Measurements from ENCODE around the gene EFCAB9. TPM values are rescaled to one million over a fixed set of nuclear protein-coding genes. Genes with fewer than 3 reads are reported as not detected.
"Not testable (repeated sequence)": the region's sequence is repeated elsewhere in the genome, so short reads cannot be mapped to it uniquely, and the experiment has no call there.

Gene EFCAB9
- total RNA-seq, 4 donors from 2014 or later, result not detected

- H3K27ac ChIP-seq, result no peak overlapping the region
Measured at GRCh38 chr5:172189693-172190296, 4.2 kb upstream of the EFCAB9 start.

GRCh38 chr5:172194985-172195774, 1.2 kb downstream of the EFCAB9 start:
- Histone ChIP-seq H3K36me3 (no peaks in the 10 kb centered on the region), H3K27me3 (no peaks in the 10 kb centered on the region), H3K27ac (no peak overlapping the region), H3K9me3 (no peaks in the 10 kb centered on the region), H3K4me3 (no peak overlapping the region), H3K4me1 (no peaks in the 10 kb centered on the region)
- TF ChIP-seq EP300 (IDR thresholded peaks at IDR 0.05) (no peak), POLR2A (IDR thresholded peaks at IDR 0.05) (no peak), CTCF (IDR thresholded peaks at IDR 0.05) (no peak), POLR2AphosphoS5 (IDR thresholded peaks at IDR 0.05) (no peak)
- no peak for DNase-seq (ENCODE audit: low spot score in 2 of 2)
- WGBS, result 78% methylated on average over 6 of the region's 6 CpGs

More at GRCh38 chr5:172189693-172190296, 4.2 kb upstream of the EFCAB9 start:
- Histone ChIP-seq H3K4me1 (peaks cover 28% of the 10 kb centered on the region), H3K27me3 (no peaks in the 10 kb centered on the region), H3K36me3 (no peaks in the 10 kb centered on the region), H3K4me3 (no peak overlapping the region), H3K9me3 (no peaks in the 10 kb centered on the region)
- TF ChIP-seq POLR2A (IDR thresholded peaks at IDR 0.05) (no peak), POLR2AphosphoS5 (IDR thresholded peaks at IDR 0.05) (no peak), EP300 (IDR thresholded peaks at IDR 0.05) (no peak), CTCF (IDR thresholded peaks at IDR 0.05) (no peak)
- DNase-seq (ENCODE audit: low spot score in 2 of 2), result no peak
- 72% methylated on average over 3 of the region's 3 CpGs for WGBS

GRCh38 chr5:172197775-172198174, 3.8 kb downstream of the EFCAB9 start:
- WGBS, result 86% methylated on average over 4 of the region's 4 CpGs
- not testable (repeated sequence) for DNase-seq (ENCODE audit: low spot score in 2 of 2); H3K27ac ChIP-seq; H3K4me3 ChIP-seq; H3K27me3 ChIP-seq; H3K4me1 ChIP-seq; H3K9me3 ChIP-seq; H3K36me3 ChIP-seq

GRCh38 chr5:172199446-172199845, 5.5 kb downstream of the EFCAB9 start:
- Histone ChIP-seq H3K4me1 (no peaks in the 10 kb centered on the region), H3K4me3 (no peak overlapping the region), H3K9me3 (no peaks in the 10 kb centered on the region), H3K27ac (no peak overlapping the region), H3K27me3 (no peaks in the 10 kb centered on the region), H3K36me3 (no peaks in the 10 kb centered on the region)
- DNase-seq (ENCODE audit: low spot score in 2 of 2), result no peak
- WGBS, result 85% methylated on average over 10 of the region's 10 CpGs
- TF ChIP-seq POLR2AphosphoS5 (IDR thresholded peaks at IDR 0.05), result no peak
- TF ChIP-seq EP300 (IDR thresholded peaks at IDR 0.05), result no peak
- no peak for TF ChIP-seq POLR2A (IDR thresholded peaks at IDR 0.05)
- TF ChIP-seq CTCF (IDR thresholded peaks at IDR 0.05), result no peak

GRCh38 chr5:172200476-172200875, 6.5 kb downstream of the EFCAB9 start:
- H3K27me3 ChIP-seq, result no peaks in the 10 kb centered on the region
- TF ChIP-seq EP300 (IDR thresholded peaks at IDR 0.05) (no peak), POLR2A (IDR thresholded peaks at IDR 0.05) (no peak)
- no peaks in the 10 kb centered on the region for H3K9me3 ChIP-seq
- WGBS, result 93% methylated on average over 6 of the region's 6 CpGs
- no peaks in the 10 kb centered on the region for H3K4me1 ChIP-seq
- H3K4me3 ChIP-seq, result no peak overlapping the region
- DNase-seq (ENCODE audit: low spot score in 2 of 2), result no peak
- no peaks in the 10 kb centered on the region for H3K36me3 ChIP-seq
- H3K27ac ChIP-seq, result no peak overlapping the region

GRCh38 chr5:172205984-172206383, 12.0 kb downstream of the EFCAB9 start:
- not testable (repeated sequence) for H3K4me1 ChIP-seq; H3K27me3 ChIP-seq; DNase-seq (ENCODE audit: low spot score in 2 of 2); H3K9me3 ChIP-seq; H3K4me3 ChIP-seq; H3K27ac ChIP-seq
- 99% methylated on average over 11 of the region's 11 CpGs for WGBS
- H3K36me3 ChIP-seq, result peaks cover 16% of the 10 kb centered on the region

Data from suprapubic skin (tissue), 4 donors.